SH-SY5Y (cell line): ENCODE measurements around the gene CA10.

Source experiments
- GATA2 ChIP-seq: IDR thresholded peaks from 2 replicates; pipeline ENCODE4 v1.6.1; 2011; ENCODE audit warnings: mild to moderate bottlenecking, low read depth, low read length
- GATA3 ChIP-seq: IDR thresholded peaks from 2 replicates; pipeline ENCODE4 v1.6.1; 2011; ENCODE audit warnings: low read depth, mild to moderate bottlenecking, low read length, moderate library complexity

The CA10 gene

GRCh38 chr17:51730303-51731050 lies 428.0 kb downstream of the CA10 start:
- TF ChIP-seq GATA2 (no peak), GATA3 (no peak)

GRCh38 chr17:51725185-51725584 lies 433.3 kb downstream of the CA10 start:
- TF ChIP-seq GATA3 (no peak), GATA2 (no peak)

GRCh38 chr17:51724043-51724580 lies 434.4 kb downstream of the CA10 start:
- TF ChIP-seq GATA3 (no peak), GATA2 (no peak)

- TF ChIP-seq GATA2 (no peak), GATA3 (no peak)
These were observed 435.5 kb downstream of the CA10 start for GRCh38 chr17:51722994-51723393.

- TF ChIP-seq GATA2 (no peak), GATA3 (no peak)
These were observed 436.8 kb downstream of the CA10 start for GRCh38 chr17:51721730-51722129.

GRCh38 chr17:51720439-51720838 lies 438.1 kb downstream of the CA10 start:
- TF ChIP-seq GATA2 = no peak
- TF ChIP-seq GATA3 = no peak

- TF ChIP-seq GATA3 (no peak), GATA2 (no peak)
These were observed 439.5 kb downstream of the CA10 start for GRCh38 chr17:51718983-51719382.

- TF ChIP-seq GATA2 (no peak), GATA3 (no peak)
These were observed 446.9 kb downstream of the CA10 start for GRCh38 chr17:51711581-51711980.

- TF ChIP-seq GATA2 = no peak
- TF ChIP-seq GATA3 = no peak
These were observed 447.9 kb downstream of the CA10 start for GRCh38 chr17:51710634-51710979.

- TF ChIP-seq GATA2 (no peak), GATA3 (no peak)
These were observed 448.6 kb downstream of the CA10 start for GRCh38 chr17:51709694-51710633.

- TF ChIP-seq GATA2 (no peak), GATA3 (no peak)
These were observed 451.3 kb downstream of the CA10 start for GRCh38 chr17:51707216-51707615.

GRCh38 chr17:51706093-51706492 lies 452.4 kb downstream of the CA10 start:
- TF ChIP-seq GATA3 (no peak), GATA2 (no peak)

GRCh38 chr17:51703361-51704341 lies 454.9 kb downstream of the CA10 start:
- TF ChIP-seq GATA2 (no peak), GATA3 (no peak)

GRCh38 chr17:51702963-51703360 lies 455.6 kb downstream of the CA10 start:
- TF ChIP-seq GATA3 (no peak), GATA2 (no peak)
